Stimulated activated CD8-positive, alpha-beta memory T cell treated with anti-CD3 and anti-CD28 coated beads, Interleukin-7, amount 100 ng/mL, for 24 hours (primary cell): Measurements from ENCODE around the gene C16orf54.
"Not testable (repeated sequence)": the region's sequence is repeated elsewhere in the genome, so short reads cannot be mapped to it uniquely, and the experiment has no call there.

ENCODE experiments used
- DNase-seq: peaks from one replicate; pipeline ENCODE4 v3.0.0-alpha.2; 2020; ENCODE audit warnings: low read depth

C16orf54 gene

DNA sequence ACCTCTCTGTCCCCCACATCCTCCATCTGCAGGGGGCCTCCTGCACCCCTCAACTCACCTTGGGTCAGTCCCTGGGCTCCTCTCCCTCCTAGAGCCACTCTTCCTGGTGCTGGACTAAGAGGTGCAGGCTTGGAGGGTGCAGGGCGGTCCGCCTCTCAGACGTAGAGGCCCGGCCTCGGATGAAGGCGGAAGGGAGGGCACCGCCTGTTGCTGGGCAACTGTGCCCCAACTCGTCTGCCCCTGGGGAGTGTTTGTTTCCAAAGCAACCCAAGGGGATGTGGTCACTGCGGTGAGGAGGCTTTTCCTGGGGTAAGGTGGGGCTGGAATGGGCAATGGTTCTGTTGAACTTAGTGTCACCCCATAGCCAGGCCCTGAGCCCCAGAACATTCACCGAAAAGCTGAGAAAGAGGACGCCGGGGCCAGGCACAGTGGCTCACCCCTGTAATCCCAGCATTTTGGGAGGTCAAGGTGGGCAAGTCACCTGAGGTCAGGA lies at the start of gene C16orf54:
Gene C16orf54 (minus strand): TSS at position 138 of the 493 bp plus-strand sequence. CDS start 1,039 bp downstream, outside the sequence.
- DNase-seq, result peak; percentile 70

GRCh38 chr16:29794231-29794710 lies 48.5 kb upstream of the C16orf54 start:
- DNase-seq, result no peak

- not testable (repeated sequence) for DNase-seq
These were observed 47.4 kb upstream of the C16orf54 start for GRCh38 chr16:29793153-29793552.

GRCh38 chr16:29791845-29792807 lies 46.3 kb upstream of the C16orf54 start:
- no peak for DNase-seq

GRCh38 chr16:29790949-29791844 lies 45.4 kb upstream of the C16orf54 start:
- DNase-seq, result no peak

GRCh38 chr16:29790183-29790948 lies 44.6 kb upstream of the C16orf54 start, which contains the start of gene KIF22:
TSS of gene KIF22 (plus strand) at chr16:29790751. CDS start at chr16:29790760, 9 bp downstream.
- DNase-seq, result peak; percentile 100

GRCh38 chr16:29789775-29790182 lies 44.0 kb upstream of the C16orf54 start:
- no peak for DNase-seq

GRCh38 chr16:29787155-29787554 lies 41.4 kb upstream of the C16orf54 start:
- DNase-seq, result not testable (repeated sequence)

DNA sequence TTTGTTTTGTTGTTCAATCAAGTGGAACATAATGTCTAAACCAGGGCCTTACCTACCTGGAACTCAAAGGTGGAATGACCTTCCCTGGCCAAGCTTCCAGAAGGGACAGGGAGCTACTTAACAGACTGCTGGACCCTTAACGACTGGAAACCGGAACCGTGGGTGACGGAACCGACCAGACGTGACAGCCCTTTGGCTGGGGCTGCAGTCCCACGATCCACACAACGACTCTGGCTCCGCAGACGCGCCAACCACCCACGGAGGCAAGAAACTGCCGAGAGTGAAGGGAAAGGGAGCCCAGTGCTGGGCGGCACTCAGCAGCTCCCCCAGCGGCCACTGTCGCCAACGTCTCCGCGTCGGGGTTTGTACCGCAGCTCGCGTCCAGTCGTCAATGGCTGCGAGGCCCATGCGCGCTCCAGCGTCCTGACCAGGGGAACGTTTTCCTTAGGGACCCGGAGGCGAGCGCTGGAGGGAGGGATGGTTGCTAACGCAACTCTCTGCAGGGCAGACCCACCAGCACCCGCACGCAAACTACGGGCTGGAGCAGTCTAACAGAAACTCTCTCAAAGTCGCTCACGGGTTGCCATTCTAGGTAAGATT lies 39.2 kb upstream of the C16orf54 start:
- peak; percentile 40 for DNase-seq

GRCh38 chr16:29784157-29784556 lies 38.4 kb upstream of the C16orf54 start:
- no peak for DNase-seq

- DNase-seq, result not testable (repeated sequence)
These were observed 37.5 kb upstream of the C16orf54 start for GRCh38 chr16:29783094-29783953.

DNA sequence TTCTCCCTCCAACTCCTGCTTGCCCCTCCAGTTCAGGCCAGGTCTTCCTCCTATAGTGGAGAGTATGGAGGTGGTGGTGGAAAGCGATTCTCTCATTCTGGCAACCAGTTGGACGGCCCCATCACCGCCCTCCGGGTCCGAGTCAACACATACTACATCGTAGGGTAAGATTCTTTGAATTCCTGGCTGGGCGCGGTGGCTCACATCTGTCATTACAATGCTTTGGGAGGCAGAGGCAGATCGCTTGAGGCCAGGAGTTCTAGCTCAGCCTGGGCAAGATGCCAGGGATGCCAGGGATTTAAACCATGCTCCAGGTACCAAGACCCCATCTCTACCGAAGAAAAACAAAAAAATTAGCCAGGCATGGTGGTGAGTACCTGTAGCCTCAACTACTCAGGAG lies 33.7 kb upstream of the C16orf54 start:
- no peak for DNase-seq

DNA sequence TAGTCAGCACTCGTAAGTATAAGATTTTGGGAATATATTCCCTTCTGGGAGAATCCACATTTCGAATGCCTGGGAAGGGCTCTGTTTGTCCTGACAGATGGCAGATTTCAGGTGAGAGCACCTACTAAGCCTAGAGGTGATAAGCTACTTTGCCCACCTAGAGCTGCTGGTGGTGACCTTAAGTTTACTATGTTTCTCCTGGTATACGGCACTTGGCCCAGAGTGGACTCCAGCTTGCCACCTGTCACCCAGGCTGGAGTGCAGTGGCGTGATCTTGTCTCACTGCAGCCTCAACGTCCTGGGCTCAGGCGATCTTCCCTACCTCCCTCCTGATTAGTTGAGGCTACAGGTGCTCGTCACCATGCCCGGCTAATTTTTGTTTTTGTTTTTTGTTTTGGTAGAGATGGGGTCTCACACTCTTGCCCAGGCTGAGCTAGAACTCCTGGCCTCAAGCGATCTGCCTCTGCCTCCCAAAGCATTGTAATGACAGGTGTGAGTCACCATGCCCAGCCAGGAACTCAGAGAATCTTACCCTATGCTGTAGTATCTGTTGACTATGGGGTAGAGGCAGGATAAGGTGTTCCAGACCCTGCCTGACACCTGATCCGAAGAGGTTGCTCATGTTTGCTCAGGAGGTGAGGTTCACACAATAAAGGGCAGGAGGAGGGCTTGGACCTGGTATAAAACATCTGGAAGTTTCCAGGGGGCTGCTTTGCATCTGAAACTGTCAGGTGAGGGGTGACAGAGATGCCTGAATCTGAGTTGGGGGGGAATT lies 32.0 kb upstream of the C16orf54 start, which contains the start of gene ZG16:
Gene ZG16 (plus strand): TSS at position 681 of the 775 bp plus-strand sequence. CDS start 1,011 bp downstream, outside the sequence.
- DNase-seq, result no peak

DNA sequence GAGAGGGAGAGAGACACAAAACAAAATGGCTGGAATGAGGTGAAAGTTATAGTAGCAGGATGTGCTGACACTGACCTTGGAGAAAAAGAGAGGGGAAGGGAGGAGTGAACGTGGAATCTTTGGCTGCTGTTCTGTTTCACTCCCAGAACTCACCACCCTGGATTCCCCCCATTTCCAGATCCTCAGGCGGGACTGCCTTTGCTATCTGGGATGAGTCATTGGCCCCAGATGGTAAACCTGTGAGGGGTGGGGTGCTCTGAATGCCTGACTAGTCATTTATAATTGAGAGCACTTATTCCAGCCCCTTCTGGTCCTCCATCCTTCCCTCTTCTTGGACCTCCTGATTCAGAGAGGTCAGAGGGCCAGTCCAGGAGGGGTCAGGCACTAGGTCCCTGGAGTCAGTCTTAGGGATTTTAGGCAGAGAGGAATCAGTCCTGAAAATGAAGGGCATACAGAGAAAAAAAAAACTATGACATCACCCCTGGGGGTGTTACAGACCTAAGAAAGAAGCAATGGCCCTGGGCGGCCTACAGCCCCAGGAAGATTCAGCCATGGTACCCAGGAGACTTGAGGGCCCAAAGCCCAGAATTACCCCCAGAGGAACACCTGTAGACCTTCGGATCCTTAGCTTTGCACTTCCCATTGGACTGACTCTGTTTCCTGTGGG lies 30.1 kb upstream of the C16orf54 start:
- DNase-seq, result no peak

DNA sequence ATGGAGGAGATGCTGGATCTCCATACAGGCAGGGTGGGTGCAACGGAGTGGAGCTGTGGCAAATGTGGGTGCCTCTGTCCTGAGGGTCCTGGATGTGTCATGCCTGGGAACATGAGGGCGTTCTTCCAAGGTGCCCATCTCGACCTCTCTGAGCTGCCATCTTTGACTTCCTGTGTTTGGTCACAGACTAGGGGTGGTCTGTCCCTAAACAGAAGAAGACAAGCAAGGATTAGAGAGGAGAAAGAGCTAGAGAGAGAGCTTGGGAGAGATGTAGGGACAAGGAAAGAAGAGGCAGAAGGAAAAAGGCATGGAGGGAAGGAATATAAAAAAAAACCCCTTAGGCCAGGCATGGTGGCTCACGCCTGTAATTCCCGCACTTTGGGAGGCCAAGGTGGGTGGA lies 28.9 kb upstream of the C16orf54 start:
- no peak for DNase-seq

- not testable (repeated sequence) for DNase-seq
These were observed 26.5 kb upstream of the C16orf54 start for GRCh38 chr16:29772330-29772729.

GRCh38 chr16:29770250-29770929 lies 24.6 kb upstream of the C16orf54 start:
- no peak for DNase-seq

DNA sequence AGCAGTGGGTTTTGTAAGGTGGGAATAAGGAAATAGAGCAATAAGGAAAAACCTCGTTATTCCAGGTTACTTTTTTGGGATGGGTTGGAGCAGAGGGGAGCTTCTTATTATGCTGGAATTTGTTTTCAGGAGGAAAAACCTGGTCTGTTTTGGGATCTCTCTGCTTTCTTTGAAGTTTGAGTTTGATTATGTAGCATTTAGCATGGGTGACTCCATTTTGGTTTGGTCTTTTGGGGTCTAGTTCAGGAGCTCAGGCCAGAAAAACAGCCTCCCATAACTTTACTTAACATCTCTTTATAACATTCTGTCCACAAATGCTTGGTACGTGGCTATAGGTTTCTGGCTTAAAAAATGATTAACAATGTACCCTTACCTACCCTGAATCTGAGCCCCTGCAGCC lies 23.7 kb upstream of the C16orf54 start:
- no peak for DNase-seq
